Peyer's patch (tissue), 4 donors: ENCODE results near the gene FXYD1. TPM values are rescaled to one million over a fixed set of nuclear protein-coding genes. Genes with fewer than 3 reads are reported as not detected.

Source experiments
- DNase-seq, 3 donors: peaks; one replicate each; pipeline ENCODE4 v3.0.0-alpha.2; 2017 to 2019
- H3K27ac ChIP-seq, 4 donors: fragments of 200-600 bp; sonication (generic); one replicate each; pipeline ENCODE4 v1.5.1; 2016 to 2019
- H3K27me3 ChIP-seq, 2 donors: fragments of 200-600 bp; sonication (generic); one replicate each; pipeline ENCODE4 v1.5.1; 2019
- H3K36me3 ChIP-seq, 3 donors: fragments of 200-600 bp; sonication (generic); one replicate each; pipeline ENCODE4 v1.5.1; 2016 to 2019
- H3K4me1 ChIP-seq, 4 donors: fragments of 200-600 bp; sonication (generic); one replicate each; pipeline ENCODE4 v1.5.1; 2016 to 2019
- H3K4me3 ChIP-seq, 4 donors: fragments of 200-600 bp; sonication (generic); 1 replicate in 3 of 4; 2 replicates in 1 of 4; pipeline ENCODE4 v1.5.1; 2016 to 2019; ENCODE audit warnings: mild to moderate bottlenecking in 1 of 4
- H3K9me3 ChIP-seq, 4 donors: fragments of 200-600 bp; sonication (generic); one replicate each; pipeline ENCODE4 v1.5.1; 2016 to 2019; ENCODE audit warnings: mild to moderate bottlenecking in 1 of 4
- POLR2A ChIP-seq, 2 donors: fragments of 450-650 bp; IDR thresholded peaks; one replicate each; pipeline ENCODE4 v1.5.1; 2017; ENCODE audit warnings: antibody characterized with exemption in 2 of 2, mild to moderate bottlenecking in 2 of 2, moderate library complexity in 2 of 2
- total RNA-seq, 4 donors: library from RNA; depleted of rRNA; stranded (reverse); fragments of >200 nt; gene quantifications; one replicate each; pipeline ENCODE4 v1.1.0, GENCODE V29; 2016
- TF ChIP-seq, protein P1 (sequence below), 6 experiments: fragments of 450-650 bp in 4 of 6; fragments of 200-600 bp in 2 of 6; sonication (generic) in 1 of 6; IDR thresholded peaks; one replicate each; pipeline ENCODE4 v1.5.1; 2017 to 2019; ENCODE audit warnings: antibody characterized with exemption in 6 of 6, mild to moderate bottlenecking in 3 of 6, moderate library complexity in 1 of 6

FXYD1 gene
- total RNA-seq, 4 donors from 2014 or later, result 12.3 to 12.7 TPM; not detected in 2

DNA sequence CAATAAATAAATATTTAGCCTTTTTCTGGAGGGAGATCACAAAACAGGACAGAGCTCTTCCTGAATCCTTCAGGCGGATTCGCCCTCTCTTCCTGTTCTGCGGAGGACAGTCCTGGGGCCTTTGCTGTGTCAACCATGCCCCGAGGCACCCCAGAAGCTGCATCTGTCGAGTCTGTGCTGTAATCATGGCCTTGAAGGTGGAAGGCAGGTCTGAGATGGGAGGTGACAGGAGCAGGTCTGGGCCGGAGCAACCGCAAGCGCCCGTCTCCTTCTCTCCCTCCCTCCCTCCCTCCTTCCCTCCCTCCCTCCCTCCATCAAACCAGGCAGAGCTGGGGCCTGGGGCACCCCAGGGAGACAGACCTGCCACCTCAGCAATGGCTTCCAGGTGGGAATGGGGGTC, 27.6 kb upstream of the FXYD1 start:
- Histone ChIP-seq H3K36me3 (no peaks in the 10 kb centered on the region), H3K27me3 (no peaks in the 10 kb centered on the region), H3K4me3 (no peak overlapping the region), H3K4me1 (peaks cover 0 to 9% (median 2%) of the 10 kb centered on the region in 4 donors), H3K27ac (no peak overlapping the region), H3K9me3 (no peaks in the 10 kb centered on the region)
- TF ChIP-seq, protein P1, sequence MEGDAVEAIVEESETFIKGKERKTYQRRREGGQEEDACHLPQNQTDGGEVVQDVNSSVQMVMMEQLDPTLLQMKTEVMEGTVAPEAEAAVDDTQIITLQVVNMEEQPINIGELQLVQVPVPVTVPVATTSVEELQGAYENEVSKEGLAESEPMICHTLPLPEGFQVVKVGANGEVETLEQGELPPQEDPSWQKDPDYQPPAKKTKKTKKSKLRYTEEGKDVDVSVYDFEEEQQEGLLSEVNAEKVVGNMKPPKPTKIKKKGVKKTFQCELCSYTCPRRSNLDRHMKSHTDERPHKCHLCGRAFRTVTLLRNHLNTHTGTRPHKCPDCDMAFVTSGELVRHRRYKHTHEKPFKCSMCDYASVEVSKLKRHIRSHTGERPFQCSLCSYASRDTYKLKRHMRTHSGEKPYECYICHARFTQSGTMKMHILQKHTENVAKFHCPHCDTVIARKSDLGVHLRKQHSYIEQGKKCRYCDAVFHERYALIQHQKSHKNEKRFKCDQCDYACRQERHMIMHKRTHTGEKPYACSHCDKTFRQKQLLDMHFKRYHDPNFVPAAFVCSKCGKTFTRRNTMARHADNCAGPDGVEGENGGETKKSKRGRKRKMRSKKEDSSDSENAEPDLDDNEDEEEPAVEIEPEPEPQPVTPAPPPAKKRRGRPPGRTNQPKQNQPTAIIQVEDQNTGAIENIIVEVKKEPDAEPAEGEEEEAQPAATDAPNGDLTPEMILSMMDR (IDR thresholded peaks at IDR 0.05), result no peak
- no peak for TF ChIP-seq POLR2A (IDR thresholded peaks at IDR 0.05)
- DNase-seq, result no peak

DNA sequence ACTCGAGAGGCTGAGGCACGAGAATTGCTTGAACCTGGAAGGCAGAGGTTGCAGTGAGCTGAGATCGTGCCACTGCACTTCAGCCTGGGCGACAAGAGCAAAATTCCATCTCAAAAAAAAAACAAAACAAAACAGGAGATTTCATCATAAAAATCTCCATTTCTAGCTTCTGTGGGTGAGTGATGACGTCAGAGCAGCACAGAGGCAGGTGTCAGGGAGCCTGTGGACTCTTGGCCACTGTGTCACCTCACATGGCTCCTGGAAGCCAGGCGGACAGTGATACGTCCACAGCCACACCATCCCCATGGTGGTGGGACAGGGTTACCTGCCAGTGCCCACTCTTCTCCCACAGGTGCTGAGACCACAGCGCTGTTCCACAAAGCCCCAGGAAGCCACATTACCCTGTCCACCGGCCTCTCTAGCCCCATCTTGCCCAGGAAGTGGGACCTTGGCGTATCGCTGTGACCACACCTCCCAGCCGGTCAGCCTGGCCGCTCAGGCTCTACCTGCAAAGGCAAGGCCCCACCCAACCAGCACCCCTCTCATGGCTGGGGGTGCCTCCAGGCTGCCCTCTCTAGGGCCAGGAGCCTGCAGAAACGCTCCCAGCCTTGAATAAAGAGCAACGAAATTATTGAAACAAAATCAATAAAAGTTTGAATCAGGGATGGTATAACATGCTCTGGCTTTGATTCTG, 25.5 kb upstream of the FXYD1 start:
- DNase-seq, result no peak
- Histone ChIP-seq H3K4me3 (no peak overlapping the region), H3K27ac (no peak overlapping the region), H3K4me1 (peaks cover 0 to 9% (median 2%) of the 10 kb centered on the region in 4 donors), H3K36me3 (peaks cover 0 to 4% (median 0%) of the 10 kb centered on the region in 3 donors), H3K27me3 (no peaks in the 10 kb centered on the region), H3K9me3 (no peaks in the 10 kb centered on the region)
- TF ChIP-seq, protein P1 (IDR thresholded peaks at IDR 0.05), result no peak
- no peak for TF ChIP-seq POLR2A (IDR thresholded peaks at IDR 0.05)

DNA sequence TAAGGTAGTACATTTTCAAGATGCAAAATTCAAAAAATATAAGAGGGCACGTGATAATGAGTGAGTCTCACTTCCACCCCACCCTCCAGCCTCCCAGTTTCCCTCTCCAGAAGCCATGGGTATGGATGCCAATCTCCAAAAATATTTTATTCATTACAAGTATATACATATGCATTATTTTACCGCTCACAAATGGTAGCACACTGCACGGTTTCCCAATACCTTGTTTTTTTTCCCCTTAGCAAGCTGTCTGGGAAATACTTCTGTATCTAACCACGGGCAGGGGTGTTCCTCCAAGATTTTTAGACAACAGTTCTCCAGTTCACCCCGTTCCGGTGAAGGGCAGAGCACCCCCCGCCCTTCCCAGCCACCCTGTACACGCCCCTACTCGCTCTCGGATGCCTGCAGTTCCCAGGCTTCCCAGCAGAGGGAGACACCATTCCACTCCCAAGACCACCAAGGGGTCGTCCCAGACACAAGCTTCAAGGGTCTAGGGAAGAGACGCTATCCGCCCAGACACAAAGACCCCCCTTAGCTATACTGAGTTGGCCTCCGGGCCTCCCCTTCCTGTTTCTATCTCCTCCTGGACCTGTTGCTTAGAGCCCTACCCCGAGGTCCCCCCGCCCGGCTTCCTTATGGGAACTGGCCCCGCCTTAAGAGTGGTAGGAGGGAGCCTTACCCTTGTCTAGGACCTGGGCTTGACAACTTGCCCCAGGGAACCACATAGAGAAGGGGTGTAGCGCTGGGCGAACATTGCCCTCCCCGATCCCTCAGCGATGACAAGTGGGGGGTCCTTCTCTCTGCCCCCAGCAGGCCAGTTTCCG, 24.1 kb upstream of the FXYD1 start:
- Histone ChIP-seq H3K27me3 (no peaks in the 10 kb centered on the region), H3K36me3 (peaks cover 0 to 10% (median 0%) of the 10 kb centered on the region in 3 donors)

DNA sequence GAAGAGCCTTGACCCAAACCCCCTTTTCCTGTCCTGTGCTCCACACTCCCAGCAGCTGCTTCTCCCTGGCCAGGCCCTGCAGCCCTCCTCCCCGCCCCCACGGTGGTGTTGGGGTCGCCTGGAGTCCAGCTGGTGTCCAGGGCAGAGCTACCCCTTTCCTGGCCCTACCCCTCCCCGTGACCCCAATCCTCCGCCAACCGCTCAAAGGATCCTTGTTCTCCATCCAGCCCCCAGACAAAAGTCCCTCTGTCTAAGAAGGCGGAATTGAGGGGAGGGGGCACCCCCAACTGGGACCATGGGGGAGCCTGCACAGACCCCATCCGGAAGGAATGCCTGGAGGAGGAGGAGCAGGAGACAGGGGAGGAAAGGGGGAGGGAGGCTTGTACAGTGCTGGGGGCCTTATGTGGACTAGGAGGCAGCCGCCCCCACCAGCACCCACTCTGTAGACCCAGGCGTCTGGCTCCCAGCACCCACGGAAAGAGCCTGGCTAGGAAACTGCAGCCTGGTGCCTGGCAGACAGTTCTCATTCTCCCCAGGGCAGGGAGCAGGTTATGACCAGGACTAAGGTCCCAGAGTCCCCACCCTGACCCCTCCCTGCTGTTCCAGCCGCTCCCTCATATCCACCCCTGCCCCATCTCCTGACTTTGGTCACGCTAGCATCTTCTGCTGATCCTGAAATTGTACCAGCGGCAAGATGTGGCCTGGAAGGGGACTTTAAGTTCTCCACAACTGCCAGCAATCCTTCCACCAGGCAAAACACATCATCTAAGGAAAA, 23.3 kb upstream of the FXYD1 start, which contains the start of gene FXYD3:
Gene FXYD3 (plus strand): TSS at position 647 of the 775 bp plus-strand sequence. CDS start 3,554 bp downstream, outside the sequence.
- Histone ChIP-seq H3K36me3 (peaks cover 0 to 10% (median 0%) of the 10 kb centered on the region in 3 donors), H3K9me3 (no peaks in the 10 kb centered on the region), H3K4me3 (peak within 1 kb of the TSS in 3 of 4 donors; percentile 24 to 68 (median 56)), H3K27me3 (no peaks in the 10 kb centered on the region), H3K4me1 (peaks cover 0 to 14% (median 2%) of the 10 kb centered on the region in 4 donors), H3K27ac (peak within 1 kb of the TSS in 3 of 4 donors; percentile 79 to 97 (median 85))
- peak; percentile 87 to 92 for TF ChIP-seq POLR2A (IDR thresholded peaks at IDR 0.05)
- TF ChIP-seq, protein P1 (IDR thresholded peaks at IDR 0.05), result no peak
- peak in 2 of 3 donors; percentile 84 to 85 for DNase-seq

More for the DNA sequence above, 24.1 kb upstream of the FXYD1 start:
- H3K27ac ChIP-seq, result peak overlapping the region in 3 of 4 donors; percentile 79 to 97 (median 85)
- peak; percentile 61 to 87 (median 85) for DNase-seq
- TF ChIP-seq, protein P1 (IDR thresholded peaks at IDR 0.05), result peak; percentile 72 to 97 (median 95)
- TF ChIP-seq POLR2A (IDR thresholded peaks at IDR 0.05), result peak in 1 of 2 donors; percentile 73
- peak overlapping the region in 3 of 4 donors; percentile 13 to 68 (median 56) for H3K4me3 ChIP-seq
- no peaks in the 10 kb centered on the region for H3K9me3 ChIP-seq
- peaks cover 0 to 10% (median 2%) of the 10 kb centered on the region in 4 donors for H3K4me1 ChIP-seq
